D721Med (cell line): ENCODE data around the gene NAV2.

ENCODE experiments used
- DNase-seq: peaks from one replicate; pipeline ENCODE4 v3.0.0; 2011; ENCODE audit warnings: low spot score; ENCODE audit not compliant: insufficient read length
- FAIRE-seq: peaks from 2 replicates; lab custom pipeline; 2011; peaks lifted over from hg19 to GRCh38; lab: Jason Lieb, UNC
- TF ChIP-seq, protein P1 (sequence below): IDR thresholded peaks from 2 replicates; pipeline ENCODE4 v1.5.1; 2012; ENCODE audit warnings: mild to moderate bottlenecking, control low read depth; ENCODE audit not compliant: insufficient read depth; ENCODE audit errors: missing control alignments

Gene NAV2

DNA sequence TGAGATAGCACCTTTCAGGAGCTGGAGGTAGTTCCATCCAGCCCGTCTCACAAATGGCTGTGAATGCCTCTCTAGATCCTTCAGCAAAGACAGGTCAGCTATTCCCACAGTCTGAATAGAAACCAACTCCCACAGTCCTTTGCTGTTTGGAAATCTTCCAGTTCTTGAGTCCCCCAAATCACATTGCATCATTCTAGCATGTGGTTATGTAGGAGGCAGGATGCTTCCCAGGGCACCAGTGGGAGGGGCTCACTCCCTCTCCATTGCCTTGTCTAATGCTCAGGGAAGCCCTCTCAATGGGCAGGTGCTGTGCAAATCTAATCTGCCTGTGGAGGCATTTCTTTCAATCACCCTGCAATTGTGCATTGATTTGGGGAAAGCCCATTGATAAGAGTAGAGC lies 14.6 kb downstream of the NAV2 start:
- DNase-seq: no peak
- TF ChIP-seq, protein P1, sequence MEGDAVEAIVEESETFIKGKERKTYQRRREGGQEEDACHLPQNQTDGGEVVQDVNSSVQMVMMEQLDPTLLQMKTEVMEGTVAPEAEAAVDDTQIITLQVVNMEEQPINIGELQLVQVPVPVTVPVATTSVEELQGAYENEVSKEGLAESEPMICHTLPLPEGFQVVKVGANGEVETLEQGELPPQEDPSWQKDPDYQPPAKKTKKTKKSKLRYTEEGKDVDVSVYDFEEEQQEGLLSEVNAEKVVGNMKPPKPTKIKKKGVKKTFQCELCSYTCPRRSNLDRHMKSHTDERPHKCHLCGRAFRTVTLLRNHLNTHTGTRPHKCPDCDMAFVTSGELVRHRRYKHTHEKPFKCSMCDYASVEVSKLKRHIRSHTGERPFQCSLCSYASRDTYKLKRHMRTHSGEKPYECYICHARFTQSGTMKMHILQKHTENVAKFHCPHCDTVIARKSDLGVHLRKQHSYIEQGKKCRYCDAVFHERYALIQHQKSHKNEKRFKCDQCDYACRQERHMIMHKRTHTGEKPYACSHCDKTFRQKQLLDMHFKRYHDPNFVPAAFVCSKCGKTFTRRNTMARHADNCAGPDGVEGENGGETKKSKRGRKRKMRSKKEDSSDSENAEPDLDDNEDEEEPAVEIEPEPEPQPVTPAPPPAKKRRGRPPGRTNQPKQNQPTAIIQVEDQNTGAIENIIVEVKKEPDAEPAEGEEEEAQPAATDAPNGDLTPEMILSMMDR: no peak
- FAIRE-seq: no peak

DNA sequence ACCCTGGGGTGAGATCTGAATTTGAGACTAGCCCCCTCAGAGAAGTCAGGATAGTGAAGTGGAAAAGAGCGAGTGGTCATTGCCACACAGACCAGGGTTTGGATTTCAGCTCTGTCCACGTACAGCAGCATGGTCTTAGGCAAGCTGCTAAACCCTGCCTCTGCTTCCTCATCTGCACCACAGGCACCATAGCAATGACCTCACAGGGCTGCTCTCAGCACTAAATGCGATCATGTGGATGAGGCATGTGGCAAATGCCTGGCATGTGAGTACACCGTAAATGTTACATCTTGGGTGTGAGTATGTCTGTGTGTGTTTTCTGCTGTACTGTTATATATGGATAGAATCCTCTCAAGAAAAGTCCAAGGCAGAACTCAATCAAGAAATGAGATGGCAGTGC lies 15.8 kb downstream of the NAV2 start:
- no peak for DNase-seq
- FAIRE-seq: no peak
- TF ChIP-seq, protein P1: no peak

DNA sequence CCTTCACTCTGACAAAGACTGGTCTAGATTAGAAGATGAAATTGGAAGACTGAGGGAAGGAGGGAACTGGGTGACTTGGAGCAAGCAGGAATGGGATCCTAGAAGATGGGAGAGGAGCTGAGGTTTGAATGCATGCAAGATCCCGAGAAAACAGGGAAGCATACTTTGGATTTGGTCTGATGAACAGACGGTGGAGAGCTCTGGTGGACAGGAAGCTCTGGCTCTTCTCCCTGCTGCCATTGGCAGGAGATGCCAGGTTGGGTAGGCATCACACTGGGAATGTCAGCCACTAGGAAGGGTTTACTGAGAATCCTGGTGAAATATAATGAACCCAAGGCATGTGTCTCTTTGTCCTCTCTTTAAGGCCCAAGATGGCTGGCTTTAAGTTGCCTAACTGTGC lies 16.5 kb downstream of the NAV2 start:
- TF ChIP-seq, protein P1: no peak
- DNase-seq: no peak
- no peak for FAIRE-seq

DNA sequence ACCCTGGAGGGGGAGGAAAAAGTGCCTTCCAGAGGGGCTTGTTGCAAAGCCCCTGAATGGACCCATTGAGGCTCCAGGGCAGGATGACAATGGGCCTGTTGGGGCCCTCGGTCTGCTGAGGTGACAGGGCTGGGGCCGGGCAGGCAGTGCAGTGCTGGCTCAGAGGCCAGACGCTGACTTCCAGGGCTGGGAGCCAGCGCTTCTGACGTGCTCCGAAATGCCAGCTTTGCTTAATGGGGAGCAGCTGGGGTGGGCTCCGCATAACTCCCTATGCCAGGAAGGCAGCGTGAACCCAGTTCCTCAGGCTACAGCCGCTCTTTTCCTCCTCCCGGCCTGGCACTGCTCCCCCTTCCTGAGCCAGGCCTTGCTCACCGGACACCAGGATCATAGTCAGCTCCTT lies 17.7 kb downstream of the NAV2 start:
- DNase-seq (no peak), FAIRE-seq (no peak)
- TF ChIP-seq, protein P1: no peak

DNA sequence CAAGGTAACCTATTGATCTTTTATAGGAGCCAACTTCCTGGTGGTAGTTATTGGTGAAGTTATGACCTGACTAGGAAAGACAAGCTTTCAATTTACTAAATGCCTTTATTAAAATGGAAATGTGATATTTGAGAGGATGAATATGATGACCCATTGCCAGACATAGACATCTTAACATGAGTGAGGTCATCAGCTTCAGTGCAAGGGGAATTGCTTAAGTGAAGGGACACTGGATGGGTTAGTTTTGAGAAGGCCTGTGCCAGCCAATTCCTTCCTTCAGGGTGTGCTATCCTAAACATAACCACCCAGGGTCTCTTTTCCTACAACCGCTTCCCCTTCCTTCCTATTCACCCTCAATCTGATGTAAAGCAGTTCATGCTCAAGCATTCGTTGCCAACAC lies 21.5 kb downstream of the NAV2 start:
- FAIRE-seq (no peak), DNase-seq (no peak)
- TF ChIP-seq, protein P1: no peak

DNA sequence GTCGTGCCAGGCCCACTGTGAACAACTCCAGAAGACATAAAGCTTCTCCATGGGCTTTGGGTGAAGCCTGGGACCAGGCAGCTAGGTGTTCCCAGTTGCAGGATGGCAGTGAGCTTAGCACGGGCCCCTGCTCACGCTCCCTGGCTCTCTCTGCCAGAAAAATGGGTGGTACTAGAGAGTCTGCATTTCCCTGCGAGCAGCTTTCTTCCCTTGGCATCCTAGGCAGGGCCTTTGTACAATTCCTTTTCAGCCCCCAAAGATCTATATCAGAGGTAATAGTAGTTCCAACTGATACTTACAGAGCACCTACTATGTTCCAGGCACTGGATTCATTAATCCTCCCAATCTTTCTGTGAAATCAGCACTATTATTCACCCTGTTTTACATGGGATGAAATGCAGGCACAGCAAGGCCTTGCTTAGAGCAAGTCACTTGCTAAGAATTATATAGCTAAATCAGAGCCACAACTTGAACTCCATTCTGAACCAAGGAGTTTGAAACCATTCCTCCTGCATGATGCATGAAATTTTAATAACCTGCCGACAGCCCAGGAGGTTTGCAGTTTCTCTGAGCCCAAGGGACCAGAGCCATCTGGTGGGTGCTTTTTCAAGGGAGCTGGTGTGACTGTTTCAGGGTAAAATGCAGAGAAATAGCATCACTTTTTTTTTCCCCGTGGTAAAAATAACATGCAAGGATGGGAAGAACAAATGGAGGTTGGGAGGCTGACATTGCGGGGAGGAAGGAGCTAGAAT lies 22.7 kb downstream of the NAV2 start:
- TF ChIP-seq, protein P1: no peak
- FAIRE-seq (no peak), DNase-seq (no peak)

DNA sequence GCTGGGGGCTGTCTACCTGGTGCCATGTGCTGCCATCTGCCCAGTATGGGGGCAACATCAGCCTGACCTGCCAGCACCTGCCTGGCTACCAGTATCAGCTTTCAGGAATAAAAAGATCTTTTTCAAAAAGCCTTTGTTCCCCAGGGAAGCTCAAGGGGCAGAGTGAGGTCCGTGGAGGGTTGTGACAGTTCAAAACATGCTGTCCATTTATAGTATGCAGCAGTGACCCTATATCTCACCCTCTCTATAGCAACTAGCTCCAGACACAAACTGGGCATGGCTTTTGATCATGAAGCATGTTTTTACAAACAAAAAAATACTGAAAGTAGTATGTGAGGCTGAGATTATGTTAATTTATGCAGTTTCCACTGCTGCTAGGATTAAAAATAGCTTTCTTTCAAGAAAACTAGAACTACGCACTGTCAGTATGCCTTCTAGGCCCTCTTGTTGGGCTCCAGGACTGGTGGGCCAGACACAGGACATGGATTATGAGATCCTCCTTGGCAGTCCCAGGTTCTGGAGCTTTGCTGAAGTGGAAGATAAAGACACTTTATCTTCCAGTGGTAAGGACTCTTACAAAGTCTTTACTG lies 23.4 kb downstream of the NAV2 start:
- TF ChIP-seq, protein P1: no peak
- FAIRE-seq: no peak
- DNase-seq: no peak
